ENCODE results near the gene ZC3H6.

GRCh38 chr2:112260295-112260625 lies 15.1 kb upstream of the ZC3H6 start:
- TF ChIP-seq MAX (IDR thresholded peaks at IDR 0.05) (no peak), PRDM10 (CRISPR knock-in tag; IDR thresholded peaks at IDR 0.05; ENCODE audit: low read depth) (no peak), KLF6 (CRISPR knock-in tag; IDR thresholded peaks at IDR 0.05) (no peak), ZNF232 (CRISPR knock-in tag; IDR thresholded peaks at IDR 0.05; ENCODE audit: borderline replicate concordance) (no peak), HMG20A (CRISPR knock-in tag; IDR thresholded peaks at IDR 0.05; ENCODE audit: borderline replicate concordance) (no peak), ELF4 (CRISPR knock-in tag; IDR thresholded peaks at IDR 0.05; ENCODE audit: borderline replicate concordance) (no peak), CTCF (CRISPR knock-in tag; IDR thresholded peaks at IDR 0.05) (no peak), MZF1 (CRISPR knock-in tag; IDR thresholded peaks at IDR 0.05; ENCODE audit: borderline replicate concordance) (no peak), ZNF17 (CRISPR knock-in tag; IDR thresholded peaks at IDR 0.05) (no peak), ZBTB26 (CRISPR knock-in tag; IDR thresholded peaks at IDR 0.05; ENCODE audit: borderline replicate concordance) (no peak), WIZ (CRISPR knock-in tag; IDR thresholded peaks at IDR 0.05) (no peak), ZFP62 (CRISPR knock-in tag; IDR thresholded peaks at IDR 0.05) (no peak), SIN3A (IDR thresholded peaks at IDR 0.05; ENCODE audit: borderline replicate concordance, low read depth, low read length) (no peak), POLR2A (IDR thresholded peaks at IDR 0.05; ENCODE audit: insufficient read depth in 1 of 2, low read depth in 2 of 2, low read length in 2 of 2) (no peak)
